NCI-H2029 (cell line): ENCODE measurements around the gene PASK.

Experiments
- DNase-seq: peaks from one replicate; lab custom pipeline; 2025; lab: John Stamatoyannopoulos, UW

Gene PASK

GRCh38 chr2:241065355-241065803, 83.9 kb downstream of the PASK start:
- no peak for DNase-seq

- DNase-seq, result no peak
Observed at GRCh38 chr2:241064802-241065354, 84.4 kb downstream of the PASK start.

DNA sequence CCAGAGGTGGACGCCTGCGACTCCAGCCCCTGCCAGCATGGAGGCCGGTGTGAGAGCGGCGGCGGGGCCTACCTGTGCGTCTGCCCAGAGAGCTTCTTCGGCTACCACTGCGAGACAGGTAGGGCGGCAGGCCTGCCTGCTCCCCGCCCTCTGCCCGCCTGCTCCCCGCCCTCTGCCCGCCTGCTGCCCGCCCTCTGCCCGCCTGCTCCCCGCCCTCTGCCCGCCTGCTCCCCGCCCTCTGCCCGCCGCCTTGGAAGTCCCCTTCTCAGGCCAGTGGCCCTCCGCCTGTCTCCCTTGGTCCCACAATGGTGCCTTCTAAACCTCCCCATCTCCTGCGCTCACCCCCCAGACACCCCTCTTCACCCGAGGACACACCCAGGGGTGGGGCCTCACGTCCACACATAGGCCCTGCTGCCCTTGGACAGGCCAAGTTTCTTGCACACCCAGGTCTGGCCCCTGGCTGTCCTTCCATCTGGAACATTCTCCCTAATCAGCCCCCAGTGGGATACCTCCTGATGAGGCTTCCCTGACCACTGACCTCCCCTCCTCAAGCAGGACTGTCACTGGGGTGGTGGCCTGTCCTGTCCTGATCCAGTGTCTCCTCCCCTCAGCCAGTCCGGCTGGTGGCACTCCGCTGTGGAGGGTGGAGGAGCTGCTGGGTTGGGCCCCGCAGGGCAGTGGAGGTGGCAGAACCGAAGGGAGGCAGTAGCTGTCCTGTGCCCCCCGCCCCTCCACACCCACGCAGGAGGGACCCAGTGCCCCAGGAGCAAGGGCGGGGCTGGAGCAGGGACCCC, 85.1 kb downstream of the PASK start:
- DNase-seq, result peak; percentile 38

- DNase-seq, result no peak
Observed at GRCh38 chr2:241063587-241063986, 85.7 kb downstream of the PASK start.

DNA sequence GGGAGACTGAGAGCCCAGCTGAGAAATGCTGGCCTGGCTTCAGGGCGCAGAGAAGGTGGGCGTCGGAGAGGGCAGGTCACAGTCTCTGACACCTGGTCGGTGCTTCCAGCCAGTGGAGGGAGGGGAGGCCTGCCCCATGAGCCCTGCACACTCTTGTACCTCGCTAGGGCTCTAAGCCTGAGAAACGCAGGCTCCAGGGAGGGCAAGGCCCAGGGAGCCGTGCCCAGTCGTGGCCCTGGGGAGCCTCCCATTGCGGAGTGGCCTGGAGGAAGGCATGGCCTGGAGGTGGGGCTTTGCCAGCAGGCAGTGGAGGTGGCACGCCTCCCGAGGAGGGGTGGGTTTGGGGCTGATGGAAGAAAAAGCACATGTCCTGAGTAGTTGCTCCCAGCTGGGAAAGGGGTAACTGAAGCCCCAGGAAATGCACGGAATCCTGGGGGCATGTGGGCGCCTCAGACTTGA, 86.2 kb downstream of the PASK start:
- DNase-seq, result no peak

- no peak for DNase-seq
Observed at GRCh38 chr2:241062389-241063092, 86.7 kb downstream of the PASK start.

DNA sequence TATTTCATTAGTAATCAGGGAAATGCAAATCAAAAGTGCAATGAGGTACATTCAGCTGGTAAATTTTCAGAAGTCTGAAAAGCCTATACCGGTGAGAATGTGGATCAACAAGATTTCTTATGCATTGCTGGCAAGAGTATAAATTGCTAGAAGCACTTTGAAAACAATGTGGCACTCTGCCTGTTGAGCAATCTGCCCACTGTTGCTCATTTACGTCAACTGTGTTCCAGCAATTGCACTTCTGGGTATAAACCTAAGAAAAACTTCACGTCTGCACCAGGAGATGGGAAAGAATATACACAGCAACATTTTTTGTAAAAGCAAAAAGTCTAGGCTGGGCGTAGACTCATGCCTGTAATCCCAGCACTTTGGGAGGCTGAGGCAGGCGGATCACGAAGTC, 88.0 kb downstream of the PASK start:
- DNase-seq, result no peak
